NCI-H2196 treated with DMSO at 0.1 percent for 48 hours (cell line): ENCODE results near the gene CARM1.

ENCODE experiments used
- DNase-seq: peaks from one replicate; lab custom pipeline; 2025; ENCODE audit not compliant: unreplicated experiment; lab: John Stamatoyannopoulos, UW

CARM1 gene

DNA sequence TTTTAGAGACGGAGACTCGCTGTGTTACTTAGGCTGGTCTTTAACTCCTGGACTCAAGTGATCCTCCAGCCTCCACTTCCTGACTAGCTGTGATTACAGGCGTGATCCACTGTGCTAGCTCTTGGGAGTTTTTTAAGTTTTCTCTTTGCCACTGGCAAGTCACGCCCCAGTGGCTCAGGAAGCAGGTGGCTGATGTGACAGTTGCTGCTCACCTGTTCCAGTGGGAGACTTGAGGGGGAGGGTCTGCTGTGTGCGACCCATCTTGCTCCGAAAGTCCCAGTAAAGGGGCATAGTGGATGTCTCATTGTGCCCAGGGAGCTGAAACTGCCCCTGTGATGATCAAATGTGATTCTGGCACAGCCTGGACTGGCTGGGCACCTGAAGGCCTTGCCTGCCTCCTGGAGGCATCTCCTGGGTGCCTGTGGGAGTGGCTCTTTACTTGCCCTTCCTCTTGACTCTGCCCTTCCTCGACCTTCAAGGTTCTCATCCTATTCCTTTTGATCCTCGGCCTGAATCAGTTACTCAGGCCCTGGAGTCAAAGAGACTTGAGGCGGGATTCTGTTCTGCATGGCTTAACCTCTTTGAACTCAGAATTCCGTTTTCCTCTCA is 97.3 kb downstream of the CARM1 start:
- DNase-seq, result no peak

DNA sequence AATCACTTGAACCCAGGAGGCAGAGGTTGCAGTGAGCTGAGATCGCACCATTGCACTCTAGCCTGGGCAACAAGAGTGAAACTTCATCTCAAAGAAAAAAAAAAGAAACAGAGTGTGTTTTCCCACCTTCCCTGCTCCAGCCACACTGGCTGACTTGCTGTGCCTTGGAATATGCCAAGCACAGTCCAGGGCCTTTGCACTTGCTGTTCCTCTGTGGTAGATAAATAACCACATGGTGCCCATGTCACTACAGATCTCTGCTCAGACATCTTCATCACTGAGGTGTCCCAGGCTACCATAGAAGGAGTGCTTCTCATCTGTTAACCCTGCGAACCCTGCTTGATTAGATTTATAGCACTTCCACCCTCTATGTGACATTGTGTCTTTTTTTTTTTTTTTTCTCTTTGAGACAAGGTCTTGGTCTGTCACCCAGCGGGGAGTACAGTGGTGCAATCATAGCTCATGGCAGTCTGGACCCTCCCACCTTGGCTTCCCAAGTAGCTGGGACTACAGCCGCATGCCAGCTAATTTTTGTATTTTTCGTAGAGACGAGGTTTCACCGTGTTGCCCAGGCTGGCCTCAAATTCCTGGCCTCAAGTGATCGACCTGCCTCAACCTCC is 99.9 kb downstream of the CARM1 start:
- DNase-seq, result no peak
